GM10266 (cell line): Measurements from ENCODE around the gene KIF26B.

Experiments used
- DNase-seq: peaks from one replicate; pipeline ENCODE4 v3.0.0; 2012; ENCODE audit errors: extremely low spot score
- CTCF ChIP-seq: IDR thresholded peaks from 2 replicates; pipeline ENCODE4 v1.5.1; 2012; ENCODE audit warnings: mild to moderate bottlenecking, low read depth; ENCODE audit not compliant: control insufficient read depth, insufficient read depth; ENCODE audit errors: missing control alignments

KIF26B gene

GRCh38 chr1:245488346-245489129 lies 333.8 kb downstream of the KIF26B start:
- no peak for TF ChIP-seq CTCF
- no peak for DNase-seq

GRCh38 chr1:245489838-245490237 lies 335.1 kb downstream of the KIF26B start:
- no peak for TF ChIP-seq CTCF
- no peak for DNase-seq

- no peak for TF ChIP-seq CTCF
These were observed 338.2 kb downstream of the KIF26B start for GRCh38 chr1:245493029-245493428.

GRCh38 chr1:245495681-245496080 lies 340.9 kb downstream of the KIF26B start:
- DNase-seq: no peak
- TF ChIP-seq CTCF: no peak

More at GRCh38 chr1:245493029-245493428, 338.2 kb downstream of the KIF26B start:
- DNase-seq: no peak

- no peak for TF ChIP-seq CTCF
- no peak for DNase-seq
These were observed 345.8 kb downstream of the KIF26B start for GRCh38 chr1:245500546-245500945.

- DNase-seq: no peak
- no peak for TF ChIP-seq CTCF
These were observed 346.8 kb downstream of the KIF26B start for GRCh38 chr1:245501633-245502032.

- no peak for DNase-seq
- no peak for TF ChIP-seq CTCF
These were observed 348.8 kb downstream of the KIF26B start for GRCh38 chr1:245503548-245503947.
